Endodermal cell (in vitro differentiated cells): ENCODE data around the gene GFRAL. TPM values are rescaled to one million over a fixed set of nuclear protein-coding genes. Genes with fewer than 3 reads are reported as not detected.

ENCODE experiments used
- DNase-seq: peaks from one replicate; pipeline ENCODE4 v3.0.0-alpha.2; 2017
- H3K27ac ChIP-seq: 2 replicates; pipeline ENCODE4 v1.5.1; 2013; ENCODE audit warnings: mild to moderate bottlenecking, low read depth, low read length, moderate library complexity
- H3K27me3 ChIP-seq: 2 replicates; pipeline ENCODE4 v1.6.1; 2013; ENCODE audit warnings: mild to moderate bottlenecking, low read length, moderate library complexity; ENCODE audit not compliant: insufficient read depth, control insufficient read depth, poor library complexity, severe bottlenecking
- H3K36me3 ChIP-seq: 2 replicates; pipeline ENCODE4 v1.7.0; 2013; ENCODE audit warnings: mild to moderate bottlenecking, low read length, moderate library complexity; ENCODE audit not compliant: control insufficient read depth, insufficient read depth
- H3K4me1 ChIP-seq: one replicate; pipeline ENCODE4 v1.7.0; 2013; ENCODE audit warnings: low read length; ENCODE audit not compliant: control insufficient read depth, insufficient read depth
- H3K4me3 ChIP-seq: 2 replicates; pipeline ENCODE4 v1.5.1; 2013; ENCODE audit warnings: mild to moderate bottlenecking, low read length, moderate library complexity
- H3K9ac ChIP-seq: 2 replicates; pipeline ENCODE4 v1.6.1; 2013; ENCODE audit warnings: mild to moderate bottlenecking, low read length, moderate library complexity; ENCODE audit not compliant: poor library complexity, severe bottlenecking; ENCODE audit errors: extremely low read depth
- H3K9me3 ChIP-seq: 2 replicates; pipeline ENCODE4 v1.6.1; 2013; ENCODE audit warnings: mild to moderate bottlenecking, low read length, moderate library complexity; ENCODE audit not compliant: control insufficient read depth
- H3K27ac Mint-ChIP-seq: 2 replicates; pipeline ENCODE4 v1.8.0; 2020; ENCODE audit warnings: mixed read lengths
- H3K27me3 Mint-ChIP-seq: 2 replicates; pipeline ENCODE4 v1.8.0; 2021; ENCODE audit warnings: mild to moderate bottlenecking, mixed read lengths; ENCODE audit not compliant: insufficient read depth
- H3K36me3 Mint-ChIP-seq: 2 replicates; pipeline ENCODE4 v1.8.0; 2020; ENCODE audit warnings: low read depth, mixed read lengths
- H3K4me1 Mint-ChIP-seq: 2 replicates; pipeline ENCODE4 v1.8.0; 2020; ENCODE audit warnings: mixed read lengths
- H3K4me3 Mint-ChIP-seq: 2 replicates; pipeline ENCODE4 v1.8.0; 2020; ENCODE audit warnings: mild to moderate bottlenecking, moderate library complexity, mixed read lengths
- H3K9me3 Mint-ChIP-seq: 2 replicates; pipeline ENCODE4 v1.8.0; 2020; ENCODE audit warnings: mild to moderate bottlenecking, mixed read lengths
- CTCF ChIP-seq: fragments of 200-600 bp; sonication (generic); conservative IDR thresholded peaks from 2 replicates; pipeline ENCODE4 v1.5.0; 2021; ENCODE audit warnings: antibody characterized with exemption, mild to moderate bottlenecking
- WGBS, 2 experiments: methylation state at CpG; one replicate each; pipeline versions ENCODE4 v1.1.5 to v1.1.7; 2013; ENCODE audit warnings: missing lambda C conversion rate in 2 of 2, mixed read lengths in 1 of 2; ENCODE audit not compliant: insufficient coverage in 1 of 2, insufficient read length in 1 of 2; 5-methylcytosine and 5-hydroxymethylcytosine counted together
- total RNA-seq, 2 donors: library from RNA; stranded (reverse); fragmentation: NEBNext Ultra II Directional in 1 of 2; extraction: Animal tissue kit (Norgen Biotek cat#: 25700) in 1 of 2; gene quantifications; 2 replicates in 1 of 2; 3 replicates in 1 of 2; pipeline ENCODE4 v1.2.1, GENCODE V29; 2021

GFRAL gene
- total RNA-seq, 2 donors from 2014 or later, result not detected

GRCh38 chr6:55395871-55396270, 68.6 kb downstream of the GFRAL start:
- H3K4me1 ChIP-seq, result no peaks in the 10 kb centered on the region
- no peaks in the 10 kb centered on the region for H3K27me3 Mint-ChIP-seq
- no peak overlapping the region for H3K4me3 ChIP-seq
- no peak overlapping the region for H3K27ac Mint-ChIP-seq
- H3K36me3 Mint-ChIP-seq, result no peaks in the 10 kb centered on the region
- no peaks in the 10 kb centered on the region for H3K36me3 ChIP-seq
- no peak overlapping the region for H3K9ac ChIP-seq
- no peaks in the 10 kb centered on the region for H3K4me1 Mint-ChIP-seq
- no peak for TF ChIP-seq CTCF
- no peaks in the 10 kb centered on the region for H3K27me3 ChIP-seq
- no peaks in the 10 kb centered on the region for H3K9me3 Mint-ChIP-seq
- H3K27ac ChIP-seq, result no peak overlapping the region
- DNase-seq, result no peak
- H3K9me3 ChIP-seq, result no peaks in the 10 kb centered on the region
- no peak overlapping the region for H3K4me3 Mint-ChIP-seq
- WGBS, 2 experiments, result 40 to 85% methylated on average over 1 to 3 of the region's 3 CpGs

DNA sequence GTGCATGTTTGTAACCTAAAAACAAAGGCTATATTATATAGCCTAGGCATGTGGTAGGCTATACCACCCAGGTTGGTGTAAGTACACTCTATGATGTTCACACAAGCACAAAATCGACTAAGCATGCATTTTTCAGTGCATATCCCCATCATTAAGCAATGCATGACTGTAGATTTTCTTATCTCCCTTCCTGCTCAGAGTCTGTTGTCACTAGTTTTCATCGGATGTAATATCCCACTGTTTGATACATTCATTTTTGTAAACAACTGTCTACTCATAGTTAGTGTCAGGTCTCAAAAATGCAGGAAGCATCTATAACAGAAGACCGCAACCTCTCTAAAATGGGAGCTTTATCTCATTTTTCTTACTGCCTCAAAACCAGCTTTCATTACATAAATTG, 70.7 kb downstream of the GFRAL start:
- Histone ChIP-seq H3K4me1 (no peaks in the 10 kb centered on the region), H3K4me3 (no peak overlapping the region)
- no peak for TF ChIP-seq CTCF

DNA sequence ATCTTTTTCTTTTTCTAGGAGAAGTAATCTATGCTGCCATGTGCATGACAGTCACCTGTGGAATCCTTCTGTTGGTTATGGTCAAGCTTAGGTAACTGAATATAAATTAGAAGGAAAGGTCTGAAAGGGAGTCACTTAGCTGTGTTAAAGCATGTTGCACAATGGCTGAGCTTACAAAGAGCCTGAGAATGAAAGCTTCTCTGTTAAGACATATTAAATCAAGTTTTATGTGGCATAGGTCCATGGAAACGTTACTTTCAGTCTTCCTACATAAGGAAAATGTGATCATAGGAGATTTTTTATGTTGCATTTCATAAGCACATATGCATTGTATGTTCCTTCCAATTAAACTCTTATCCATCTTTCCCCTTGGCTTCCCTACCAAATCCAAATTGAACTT, 72.1 kb downstream of the GFRAL start:
- Mint-ChIP-seq H3K27me3 (no peaks in the 10 kb centered on the region), H3K4me1 (no peaks in the 10 kb centered on the region), H3K9me3 (no peaks in the 10 kb centered on the region), H3K4me3 (no peak overlapping the region), H3K27ac (no peak overlapping the region), H3K36me3 (no peaks in the 10 kb centered on the region)
- Histone ChIP-seq H3K4me3 (no peak overlapping the region), H3K27ac (no peak overlapping the region), H3K9ac (no peak overlapping the region), H3K36me3 (no peaks in the 10 kb centered on the region), H3K4me1 (no peaks in the 10 kb centered on the region), H3K27me3 (no peaks in the 10 kb centered on the region), H3K9me3 (no peaks in the 10 kb centered on the region)
- 100% methylated on average over 1 of the region's 1 CpG; no CpG with 5 or more reads in 1 of the 2 experiments for WGBS, 2 experiments
- DNase-seq, result no peak
- TF ChIP-seq CTCF, result no peak

More for the DNA sequence above, 70.7 kb downstream of the GFRAL start:
- Histone ChIP-seq H3K36me3 (no peaks in the 10 kb centered on the region), H3K27me3 (no peaks in the 10 kb centered on the region), H3K9me3 (no peaks in the 10 kb centered on the region), H3K27ac (no peak overlapping the region), H3K9ac (no peak overlapping the region)
- H3K36me3 Mint-ChIP-seq, result no peaks in the 10 kb centered on the region
- DNase-seq, result no peak
- H3K9me3 Mint-ChIP-seq, result no peaks in the 10 kb centered on the region
- no peaks in the 10 kb centered on the region for H3K27me3 Mint-ChIP-seq
- 94 to 97% methylated on average over 2 to 3 of the region's 3 CpGs for WGBS, 2 experiments
- H3K27ac Mint-ChIP-seq, result no peak overlapping the region
- no peaks in the 10 kb centered on the region for H3K4me1 Mint-ChIP-seq
- no peak overlapping the region for H3K4me3 Mint-ChIP-seq
